K562 (cell line): ENCODE results near the gene ATRNL1. TPM values are rescaled to one million over a fixed set of nuclear protein-coding genes. Genes with fewer than 3 reads are reported as not detected.

Experiments used
- ATAC-seq: fragments of 200-7000 bp; cut with Tn5 transposase; 3 replicates; pipeline ENCODE4 v1.9.1; 2020; ENCODE audit warnings: moderate library complexity
- BruUV-seq: library from RNA; stranded (reverse); fragments of 400-500 nt; replicated peaks from 2 replicates; lab custom pipeline; 2021; lab: Mats Ljungman, UMichigan
- CTCF ChIA-PET: fragments of 300-600 bp; formaldehyde crosslinking; extraction: SDS; loops from one replicate; lab custom pipeline; 2021; ENCODE audit warnings: low intra/inter-chr PET ratio; lab: Yijun Ruan, JAX
- POLR2A ChIA-PET: fragments of 300-600, 350-650 bp; sonication (Branson Sonifier 250); formaldehyde crosslinking; extraction: SDS; loops from one replicate; lab custom pipeline; 2021; ENCODE audit warnings: antibody characterized with exemption, inconsistent platforms; lab: Yijun Ruan, JAX
- DNase-seq, 4 experiments: peaks; one replicate each; pipeline versions ENCODE4 v3.0.0 to v3.0.0-alpha.2; 2011 to 2018; ENCODE audit warnings: low spot score in 3 of 4, mixed read lengths in 3 of 4; ENCODE audit errors: extremely low read depth in 1 of 4
- FAIRE-seq: peaks from 2 replicates; lab custom pipeline; 2011; peaks lifted over from hg19 to GRCh38; lab: Jason Lieb, UNC
- H2AFZ ChIP-seq: 2 replicates; pipeline ENCODE4 v1.6.0; 2011; ENCODE audit warnings: low read depth, low read length, control low read depth, inconsistent platforms
- H3K27ac ChIP-seq: fragments of 200-600 bp; 3 replicates; pipeline ENCODE4 v1.8.0; 2011; ENCODE audit warnings: low read depth, mild to moderate bottlenecking, control low read depth, inconsistent platforms, low read length, moderate library complexity, mixed read lengths; ENCODE audit errors: extremely low read depth
- H3K27me3 ChIP-seq, 2 experiments: fragments of 300-600 bp in 1 of 2; 2 replicates in 1 of 2; 3 replicates in 1 of 2; pipeline versions ENCODE4 v1.6.0 to v1.8.0; 2011; ENCODE audit warnings: inconsistent platforms in 2 of 2, low read length in 2 of 2, mild to moderate bottlenecking in 1 of 2, mixed read lengths in 1 of 2, moderate library complexity in 1 of 2; ENCODE audit not compliant: control insufficient read depth in 2 of 2, insufficient read depth in 2 of 2
- H3K36me3 ChIP-seq: fragments of 300-600 bp; 3 replicates; pipeline ENCODE4 v1.8.0; 2011; ENCODE audit warnings: mild to moderate bottlenecking, low read length, inconsistent platforms; ENCODE audit not compliant: control insufficient read depth, insufficient read depth
- H3K4me1 ChIP-seq, 2 experiments: fragments of 200-600 bp in 1 of 2; replicated peaks in 1 of 2; 2 replicates in 1 of 2; 3 replicates in 1 of 2; pipeline versions ENCODE4 v1.5.1 to v1.8.0; 2011; ENCODE audit warnings: inconsistent platforms in 2 of 2, low read length in 2 of 2, mild to moderate bottlenecking in 1 of 2, mixed read lengths in 1 of 2, moderate library complexity in 1 of 2; ENCODE audit not compliant: control insufficient read depth in 2 of 2, insufficient read depth in 2 of 2
- H3K4me2 ChIP-seq: 2 replicates; pipeline ENCODE4 v1.6.1; 2011; ENCODE audit warnings: low read length, control low read depth, inconsistent platforms, mixed read lengths; ENCODE audit not compliant: insufficient read depth
- H3K4me3 ChIP-seq: fragments of 200-600 bp; sonication (generic), shearing (Covaris generic); 2 replicates; pipeline ENCODE4 v1.5.1; 2016; ENCODE audit warnings: control low read depth, inconsistent platforms
- H3K79me2 ChIP-seq: fragments of 200-600 bp; 3 replicates; pipeline ENCODE4 v1.8.0; 2011; ENCODE audit warnings: low read length, inconsistent platforms; ENCODE audit not compliant: control insufficient read depth, insufficient read depth
- H3K9ac ChIP-seq, 2 experiments: 2 replicates each; pipeline versions ENCODE4 v1.6.0 to v1.6.1; 2011; ENCODE audit warnings: low read depth in 2 of 2, low read length in 2 of 2, control low read depth in 1 of 2, inconsistent platforms in 1 of 2, mild to moderate bottlenecking in 1 of 2, mixed read lengths in 1 of 2; ENCODE audit not compliant: insufficient read depth in 1 of 2
- H3K9me1 ChIP-seq: one replicate; pipeline ENCODE4 v1.6.0; 2011; ENCODE audit warnings: inconsistent platforms, mild to moderate bottlenecking, low read length, moderate library complexity; ENCODE audit not compliant: control insufficient read depth, insufficient read depth
- H3K9me3 ChIP-seq: replicated peaks from 2 replicates; pipeline ENCODE4 v1.5.1; 2011; ENCODE audit warnings: low read depth, low read length, inconsistent platforms; ENCODE audit not compliant: control insufficient read depth, insufficient read depth
- H4K20me1 ChIP-seq: replicated peaks from 2 replicates; pipeline ENCODE4 v1.6.1; 2011; ENCODE audit warnings: low read length, inconsistent platforms, mixed read lengths; ENCODE audit not compliant: control insufficient read depth, insufficient read depth
- CBX8 ChIP-seq: fragments of 200-600 bp; sonication (generic); IDR thresholded peaks from 2 replicates; pipeline ENCODE4 v1.6.1; 2012; ENCODE audit warnings: borderline replicate concordance, mixed run types, low read depth, mild to moderate bottlenecking, moderate library complexity, mixed read lengths, low read length, control low read depth, inconsistent platforms; ENCODE audit not compliant: poor library complexity, severe bottlenecking; ENCODE audit errors: extremely low read depth
- DACH1 ChIP-seq: fragments of 450-650 bp; IDR thresholded peaks from 2 replicates; pipeline ENCODE4 v1.6.1; 2018; ENCODE audit not compliant: partially characterized antibody
- E2F6 ChIP-seq, 2 experiments: IDR thresholded peaks; 2 replicates each; pipeline ENCODE4 v1.6.1; 2011; ENCODE audit warnings: borderline replicate concordance in 1 of 2, control low read depth in 1 of 2, low read depth in 1 of 2, low read length in 1 of 2, mild to moderate bottlenecking in 1 of 2, mixed read lengths in 1 of 2, moderate library complexity in 1 of 2; ENCODE audit not compliant: insufficient read depth in 1 of 2, insufficient read length in 1 of 2, poor library complexity in 1 of 2, severe bottlenecking in 1 of 2; ENCODE audit errors: extremely low read depth in 1 of 2
- FOSL1 ChIP-seq: fragments of 200-800 bp; sonication (Bioruptor generic); conservative IDR thresholded peaks from 2 replicates; pipeline ENCODE4 v1.6.1; 2016; ENCODE audit warnings: missing genetic modification characterization, missing compliant biosample characterization
- FOXJ2 ChIP-seq: fragments of 200-800 bp; sonication (Bioruptor generic); IDR thresholded peaks from 2 replicates; pipeline ENCODE4 v1.6.1; 2016; ENCODE audit warnings: missing genetic modification characterization, missing compliant biosample characterization
- GTF2F1 ChIP-seq: IDR thresholded peaks from 2 replicates; pipeline ENCODE4 v1.6.1; 2011; ENCODE audit warnings: low read depth, low read length, improper control_type of control experiment
- HDAC2 ChIP-seq: fragments of 450-650 bp; IDR thresholded peaks from 2 replicates; pipeline ENCODE4 v1.6.1; 2016; ENCODE audit warnings: mild to moderate bottlenecking
- MTA3 ChIP-seq: fragments of 450-650 bp; formaldehyde crosslinking; IDR thresholded peaks from 2 replicates; pipeline ENCODE4 v1.6.1; 2017; ENCODE audit warnings: mild to moderate bottlenecking, borderline replicate concordance
- NCOA2 ChIP-seq, 2 experiments: fragments of 450-650 bp; IDR thresholded peaks; 2 replicates each; pipeline ENCODE4 v1.6.1; 2018; ENCODE audit warnings: mild to moderate bottlenecking in 2 of 2, moderate library complexity in 1 of 2; ENCODE audit not compliant: partially characterized antibody in 2 of 2
- RBM17 ChIP-seq: fragments of 200-400 bp; formaldehyde crosslinking; IDR thresholded peaks from 2 replicates; pipeline ENCODE4 v1.6.1; 2017; ENCODE audit warnings: low read depth, mild to moderate bottlenecking, low read length, borderline replicate concordance
- SLC30A9 ChIP-seq: fragments of 250-450 bp; sonication (Bioruptor Pico); IDR thresholded peaks from 2 replicates; pipeline ENCODE4 v1.8.0; 2022; ENCODE audit warnings: mild to moderate bottlenecking, moderate library complexity
- TSC22D4 ChIP-seq: fragments of 450-650 bp; IDR thresholded peaks from 2 replicates; pipeline ENCODE4 v1.6.1; 2016; ENCODE audit warnings: missing genetic modification characterization, missing biosample characterization, control low read depth
- YY1 ChIP-seq, 3 experiments: IDR thresholded peaks; 2 replicates each; pipeline ENCODE4 v1.6.1; 2011; ENCODE audit warnings: low read length in 2 of 3, mild to moderate bottlenecking in 2 of 3, moderate library complexity in 2 of 3, borderline replicate concordance in 1 of 3, control low read depth in 1 of 3, low read depth in 1 of 3; ENCODE audit not compliant: insufficient read depth in 3 of 3, insufficient replicate concordance in 2 of 3, control insufficient read depth in 1 of 3, insufficient read length in 1 of 3; ENCODE audit errors: extremely low read depth in 1 of 3
- ZNF212 ChIP-seq: fragments of 450-650 bp; formaldehyde crosslinking; IDR thresholded peaks from 2 replicates; pipeline ENCODE4 v1.4.0; 2020; ENCODE audit warnings: mild to moderate bottlenecking
- ZNF609 ChIP-seq: sonication (generic); formaldehyde crosslinking; IDR thresholded peaks from 2 replicates; pipeline ENCODE4 v1.8.1; 2023; ENCODE audit warnings: missing genetic modification reagents, mild to moderate bottlenecking, borderline replicate concordance
- WGBS: fragments of 100-300 bp; shearing (Covaris generic); methylation state at CpG from one replicate; pipeline ENCODE4 v1.1.6; 2016; ENCODE audit warnings: low coverage, mixed read lengths; ENCODE audit not compliant: insufficient coverage; ENCODE audit errors: missing lambda C conversion rate; 5-methylcytosine and 5-hydroxymethylcytosine counted together
- in situ Hi-C: fragments of 300-500 bp; cut with MboI; formaldehyde crosslinking; loops from 4 replicates; pipeline ENCODE4 v1.15.0; 2018; ENCODE audit warnings: inconsistent platforms, mixed read lengths
- intact Hi-C: fragments of 100-400 bp; cut with micrococcal nuclease; formaldehyde crosslinking; loops from 2 replicates; pipeline ENCODE4 v1.14.2; 2022
- polyA plus RNA-seq, 8 experiments: library from polyadenylated mRNA; depleted of rRNA in 4 of 8; stranded (reverse) in 5 of 8; unstranded in 3 of 8; fragments of >200 nt; fragmentation: Nextera tagmentation in 2 of 8; fragmentation: Illumina TruSeq in 1 of 8; extraction: Ambion mirVana in 2 of 8; extraction: Trizol in 1 of 8; gene quantifications; 2 replicates each; pipeline versions ENCODE4 v1.2.1 to v1.2.3, GENCODE V29; 2011 to 2014; ENCODE audit warnings: inconsistent platforms in 1 of 8, missing spikeins in 1 of 8
- total RNA-seq, 7 experiments: library from RNA; depleted of rRNA in 6 of 7; stranded (reverse); fragments of >200 nt in 6 of 7; fragmentation: Illumina TruSeq in 2 of 7; extraction: Trizol in 2 of 7; gene quantifications; 2 replicates each; pipeline versions ENCODE4 v1.2.1 to v1.2.3, GENCODE V29; 2011 to 2021; ENCODE audit warnings: low replicate concordance in 1 of 7

The ATRNL1 gene
- total and polyA plus RNA-seq, 9 of the 15 experiments (the other 6 are each of a cell fraction or from before 2014, with no cell fraction given): 0.18 TPM; not detected in 8

GRCh38 chr10:115118346-115118745 lies 25.2 kb downstream of the ATRNL1 start:
- Histone ChIP-seq H3K36me3 (no peaks in the 10 kb centered on the region), H3K4me3 (no peak overlapping the region), H3K27ac (no peak overlapping the region), H3K9me1 (no peaks in the 10 kb centered on the region), H3K79me2 (no peaks in the 10 kb centered on the region), H3K9ac (no peak overlapping the region), H3K4me1 (no peaks in the 10 kb centered on the region), H3K9me3 (no peaks in the 10 kb centered on the region), H4K20me1 (no peaks in the 10 kb centered on the region), H2AFZ (no peak overlapping the region), H3K27me3 (no peaks in the 10 kb centered on the region), H3K4me2 (no peak overlapping the region)
- ChIA-PET CTCF (no interaction called here), POLR2A (no interaction called here)
- FAIRE-seq: no peak
- TF ChIP-seq NCOA2 (IDR thresholded peaks at IDR 0.05; ENCODE audit: partially characterized antibody in 2 of 2) (no peak), ZNF212 (CRISPR knock-in tag) (no peak), SLC30A9 (CRISPR knock-in tag) (no peak), CBX8 (no peak), FOSL1 (no peak), DACH1 (no peak), YY1 (IDR thresholded peaks at IDR 0.05; ENCODE audit: borderline replicate concordance in 1 of 3, control insufficient read depth in 1 of 3, extremely low read depth in 1 of 3, insufficient read depth in 3 of 3, insufficient read length in 1 of 3, insufficient replicate concordance in 2 of 3, low read depth in 1 of 3, low read length in 2 of 3) (no peak), GTF2F1 (no peak), ZNF609 (CRISPR knock-in tag) (no peak), FOXJ2 (tag) (no peak), MTA3 (no peak), E2F6 (IDR thresholded peaks at IDR 0.05; ENCODE audit: borderline replicate concordance in 1 of 2, extremely low read depth in 1 of 2, insufficient read depth in 1 of 2, insufficient read length in 1 of 2, low read depth in 1 of 2, low read length in 1 of 2, poor library complexity in 1 of 2, severe bottlenecking in 1 of 2) (no peak), HDAC2 (no peak), TSC22D4 (tag) (no peak), RBM17 (no peak)
- no peak for ATAC-seq
- 0% methylated on average over 1 of the region's 1 CpG for WGBS
- no TSS peak for BruUV-seq
- no peak for DNase-seq
- in situ Hi-C loops: loop anchor here (25.0 kb wide), 1 partner anchor 231 kb away; no protein-coding TSS in a partner anchor
- intact Hi-C loops: no loop called here
